Suppressor macrophage (primary cell): ENCODE results near the gene CDH1.

Source experiments
- DNase-seq, 4 experiments: peaks; one replicate each; pipeline ENCODE4 v3.0.0-alpha.2; 2020 to 2022

CDH1 gene

DNA sequence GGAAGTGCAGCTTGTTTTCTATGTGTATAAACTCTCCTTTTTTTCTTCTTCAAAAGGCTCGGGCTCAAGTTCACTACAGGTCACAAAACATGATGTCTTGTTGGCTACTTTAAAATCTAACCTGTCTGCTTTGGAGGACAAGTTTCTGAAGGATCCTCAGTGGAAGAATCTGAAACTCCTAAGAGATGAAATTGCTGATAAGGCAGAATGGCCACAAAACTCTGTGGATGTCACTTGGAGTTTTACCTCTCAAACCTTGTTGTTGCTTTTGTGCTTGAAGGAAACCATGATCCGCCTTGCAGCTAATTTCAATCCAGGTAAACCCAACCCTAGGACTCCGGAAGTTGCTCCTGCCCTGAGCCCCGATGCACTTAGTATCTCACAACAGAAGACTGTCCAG, 122.7 kb downstream of the CDH1 start:
- DNase-seq = no peak

DNA sequence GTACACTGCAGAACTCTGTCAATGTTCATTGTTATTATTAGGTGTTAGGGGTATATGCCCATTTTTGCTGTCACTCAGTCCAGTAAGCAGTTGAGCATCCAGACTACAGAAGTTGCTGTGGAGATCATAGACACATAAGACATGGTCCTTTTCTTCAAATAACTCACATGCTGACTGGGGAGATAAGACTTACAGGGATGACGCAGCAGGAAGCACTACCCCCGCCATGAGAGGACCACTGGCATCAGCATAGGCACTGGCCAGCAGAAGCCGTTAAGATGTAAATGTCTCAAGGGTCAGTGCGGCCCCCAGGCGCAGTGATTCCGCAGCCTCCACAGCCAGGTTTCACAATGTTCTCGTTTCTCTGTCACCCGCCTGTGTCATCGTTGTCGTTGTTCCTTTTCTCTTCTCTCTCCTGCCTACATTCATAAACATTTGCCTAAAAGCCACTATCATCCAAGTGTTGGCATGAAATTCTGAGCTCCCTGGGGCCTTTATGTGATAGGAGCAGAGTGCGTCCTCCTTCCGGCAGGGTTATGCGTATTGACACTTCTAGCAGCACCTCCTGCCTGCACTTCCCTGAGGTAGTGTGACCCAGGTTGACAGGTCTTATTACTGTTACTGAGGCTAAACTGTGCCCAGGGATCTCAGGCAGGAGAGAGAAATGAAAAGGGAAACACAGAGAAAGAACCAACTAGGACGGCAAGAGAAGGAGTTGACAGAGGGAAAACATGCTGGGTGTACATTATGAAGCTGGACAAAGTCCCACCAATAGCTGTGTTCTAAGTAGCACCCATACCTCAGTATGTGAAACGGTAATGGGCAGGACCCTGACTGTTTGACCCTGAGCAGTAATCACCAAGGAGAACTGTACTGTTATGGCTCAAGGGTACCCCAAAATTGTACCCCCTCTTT, 124.1 kb downstream of the CDH1 start:
- DNase-seq = no peak

DNA sequence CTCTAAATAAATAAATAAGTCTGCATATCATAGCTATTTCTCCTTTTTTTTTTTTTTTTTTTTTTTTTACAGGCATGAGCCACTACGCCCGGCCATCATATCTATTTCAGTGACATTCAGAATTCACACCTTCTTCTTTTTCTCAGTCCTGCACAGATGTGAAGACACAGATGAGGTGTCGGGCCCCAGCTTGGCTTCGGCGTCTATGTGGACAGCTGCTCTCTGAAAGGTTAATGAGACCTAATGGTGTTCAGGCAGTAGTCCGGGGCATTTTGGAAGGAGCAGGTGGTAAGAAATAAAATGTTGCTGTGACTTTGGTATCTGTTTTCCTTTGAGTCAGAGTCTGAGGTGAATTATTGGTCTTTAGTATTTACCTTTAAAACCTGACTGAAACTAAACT, 129.8 kb downstream of the CDH1 start:
- no peak for DNase-seq

DNA sequence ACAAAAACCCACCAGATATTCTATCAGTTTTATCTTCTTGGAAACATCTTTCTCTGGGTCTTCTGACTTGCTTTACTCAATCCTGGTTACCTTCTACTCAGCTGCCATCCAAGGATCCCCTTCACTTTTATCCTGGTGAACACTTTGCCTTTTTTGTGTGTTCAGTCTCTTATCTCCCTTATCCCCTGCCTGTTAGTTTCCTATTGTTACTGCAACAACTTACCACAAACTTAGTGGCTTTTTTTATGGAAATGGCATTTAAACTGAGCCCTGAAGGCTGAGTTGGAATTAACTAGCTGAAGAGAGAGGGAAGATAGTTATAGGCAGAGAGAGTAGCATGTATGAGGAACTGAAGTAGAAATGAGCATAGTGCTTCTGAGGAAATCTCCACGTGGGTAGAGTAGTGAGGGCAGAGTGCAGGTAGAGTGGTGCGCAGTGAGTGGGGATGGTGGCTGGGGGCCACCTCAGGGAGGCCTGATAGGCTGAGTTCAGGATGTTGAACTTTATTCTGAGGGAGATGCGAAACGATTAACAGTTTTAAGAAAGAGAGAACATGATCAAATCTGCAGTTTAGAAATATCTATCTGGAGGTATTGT, 132.5 kb downstream of the CDH1 start:
- no peak for DNase-seq

DNA sequence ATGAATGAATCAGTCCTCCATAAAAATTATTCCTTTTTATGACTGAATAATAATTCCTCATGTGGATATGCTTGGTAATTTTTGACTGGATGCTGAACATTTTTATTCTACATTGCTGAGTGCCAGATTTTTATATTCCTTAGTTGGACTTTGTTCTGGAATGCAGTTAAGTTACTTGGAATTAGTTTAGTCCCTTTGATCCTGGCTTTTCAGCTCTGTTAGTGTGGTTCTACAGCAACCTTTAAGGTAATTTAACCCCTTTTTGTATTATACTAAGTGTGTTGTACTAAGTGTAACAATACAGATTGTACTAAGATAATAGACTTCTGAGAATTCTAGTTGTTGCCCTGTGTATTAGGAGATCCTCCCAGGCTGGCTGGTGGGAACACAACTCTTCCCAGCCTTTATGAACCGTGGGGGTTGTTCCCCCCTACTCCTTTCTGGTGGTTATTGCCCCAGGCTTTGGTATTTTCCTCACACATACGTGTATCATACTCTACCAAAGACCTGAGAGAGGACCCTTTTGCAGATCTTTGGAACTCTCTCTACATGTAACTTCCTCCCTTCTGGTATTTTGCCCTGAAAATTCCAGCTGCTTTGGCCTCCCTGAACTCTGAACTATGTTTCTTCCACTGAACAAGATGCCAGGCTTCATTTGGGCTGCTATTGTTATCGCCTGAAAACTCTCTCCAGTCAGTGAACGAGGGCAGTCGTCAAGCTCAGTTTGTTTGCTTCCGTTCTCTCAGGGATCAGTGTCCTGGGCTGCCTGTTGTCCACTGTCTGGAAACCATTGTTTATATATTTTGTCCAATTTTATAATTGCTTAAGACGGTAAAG, 136.8 kb downstream of the CDH1 start:
- DNase-seq = no peak

GRCh38 chr16:68875871-68876270, 138.8 kb downstream of the CDH1 start:
- DNase-seq = no peak

GRCh38 chr16:68883685-68884084, 146.6 kb downstream of the CDH1 start:
- DNase-seq = no peak

GRCh38 chr16:68884401-68884800, 147.3 kb downstream of the CDH1 start:
- DNase-seq = no peak
